Lung (tissue), 12 donors: ENCODE measurements around the gene MEIS2. TPM values are rescaled to one million over a fixed set of nuclear protein-coding genes. Genes with fewer than 3 reads are reported as not detected.

Experiments
- ATAC-seq: fragments of 200-7000 bp; cut with Tn5 transposase; one replicate; pipeline ENCODE4 v1.9.1; 2020; ENCODE audit warnings: moderate number of reproducible peaks; ENCODE audit not compliant: insufficient read depth, low FRiP score
- DNase-seq, 3 donors: peaks; one replicate each; pipeline ENCODE4 v3.0.0-alpha.2; 2013 to 2017
- H3K27ac ChIP-seq, 2 donors: one replicate each; pipeline ENCODE4 v1.5.1; 2013; ENCODE audit warnings: mild to moderate bottlenecking in 2 of 2, moderate library complexity in 2 of 2, control low read depth in 1 of 2, inconsistent platforms in 1 of 2, low read depth in 1 of 2, low read length in 1 of 2
- H3K27me3 ChIP-seq, 3 donors: one replicate each; pipeline ENCODE4 v1.5.1; 2013; ENCODE audit warnings: low read length in 2 of 3; ENCODE audit not compliant: control insufficient read depth in 3 of 3, insufficient read depth in 3 of 3
- H3K36me3 ChIP-seq, 4 donors: one replicate each; pipeline ENCODE4 v1.5.1; 2013; ENCODE audit warnings: low read length in 4 of 4, mild to moderate bottlenecking in 1 of 4, moderate library complexity in 1 of 4; ENCODE audit not compliant: control insufficient read depth in 4 of 4, insufficient read depth in 4 of 4
- H3K4me1 ChIP-seq, 5 donors: one replicate each; pipeline ENCODE4 v1.5.1; 2013; ENCODE audit warnings: low read length in 5 of 5, mild to moderate bottlenecking in 2 of 5, moderate library complexity in 1 of 5; ENCODE audit not compliant: control insufficient read depth in 5 of 5, insufficient read depth in 5 of 5
- H3K4me3 ChIP-seq: one replicate; pipeline ENCODE4 v1.5.1; 2013; ENCODE audit warnings: mild to moderate bottlenecking, control low read depth, moderate library complexity
- H3K9ac ChIP-seq, 2 donors: one replicate each; pipeline ENCODE4 v1.5.1; 2013; ENCODE audit warnings: low read length in 2 of 2, control low read depth in 1 of 2; ENCODE audit not compliant: insufficient read depth in 1 of 2
- H3K9me3 ChIP-seq, 4 donors: one replicate each; pipeline ENCODE4 v1.5.1; 2013; ENCODE audit warnings: low read length in 3 of 4, mild to moderate bottlenecking in 1 of 4, moderate library complexity in 1 of 4; ENCODE audit not compliant: control insufficient read depth in 4 of 4, insufficient read depth in 3 of 4
- WGBS, 2 donors: extraction: QIAGEN DNeasy Blood & Tissue Kit; methylation state at CpG; one replicate each; pipeline ENCODE4 v1.1.7; 2013; 5-methylcytosine and 5-hydroxymethylcytosine counted together
- polyA plus RNA-seq, 2 donors: library from polyadenylated mRNA; stranded (reverse); fragments of 200-250 nt; gene quantifications; one replicate each; pipeline ENCODE4 v1.2.1, GENCODE V29; 2013
- total RNA-seq, 2 donors: library from RNA; depleted of rRNA in 1 of 2; stranded (reverse); fragments of >200 nt in 1 of 2; gene quantifications; one replicate each; pipeline ENCODE4 v1.2.1, GENCODE V29; 2014 to 2021
- TF ChIP-seq, protein P1 (sequence below): IDR thresholded peaks from 2 replicates; pipeline ENCODE4 v1.5.1; 2012; ENCODE audit warnings: mild to moderate bottlenecking; ENCODE audit errors: control extremely low read depth, extremely low read depth
- donor health status: control.
- donor health status: control.
- donor health status: Bipolar disorder and iron deficiency.
- donor health status: healthy.
- donor health status: DM: yes; HTN: yes; CAD: no.

Gene MEIS2
- total and polyA plus RNA-seq, 4 donors: 5.6 to 47.5 (median 13.7) TPM

DNA sequence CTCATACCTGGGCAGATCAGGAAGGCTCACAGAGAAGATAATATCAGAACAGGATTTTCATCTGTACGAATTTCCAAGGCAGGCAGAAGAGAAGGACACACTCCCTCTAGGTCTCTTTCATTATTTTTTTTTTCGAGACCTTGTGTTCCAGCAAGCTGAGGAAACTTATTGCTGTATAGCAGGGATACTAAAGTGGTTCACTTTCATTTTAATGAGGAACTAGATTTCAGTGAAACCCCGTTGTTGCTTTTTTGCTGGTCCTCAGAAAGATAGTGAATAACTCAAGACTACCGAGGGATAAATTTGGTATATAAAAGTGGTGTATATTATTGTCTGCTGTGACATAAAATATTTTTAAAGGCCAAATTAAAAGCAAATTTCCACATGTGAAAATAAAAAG is 24.6 kb downstream of the MEIS2 start:
- Histone ChIP-seq H3K4me3 (no peak overlapping the region), H3K27ac (no peak overlapping the region), H3K4me1 (peaks cover 0 to 22% (median 8%) of the 10 kb centered on the region in 5 donors), H3K9me3 (no peaks in the 10 kb centered on the region), H3K27me3 (no peaks in the 10 kb centered on the region), H3K36me3 (peaks cover 0 to 6% (median 4%) of the 10 kb centered on the region in 4 donors), H3K9ac (no peak overlapping the region)
- TF ChIP-seq, protein P1, sequence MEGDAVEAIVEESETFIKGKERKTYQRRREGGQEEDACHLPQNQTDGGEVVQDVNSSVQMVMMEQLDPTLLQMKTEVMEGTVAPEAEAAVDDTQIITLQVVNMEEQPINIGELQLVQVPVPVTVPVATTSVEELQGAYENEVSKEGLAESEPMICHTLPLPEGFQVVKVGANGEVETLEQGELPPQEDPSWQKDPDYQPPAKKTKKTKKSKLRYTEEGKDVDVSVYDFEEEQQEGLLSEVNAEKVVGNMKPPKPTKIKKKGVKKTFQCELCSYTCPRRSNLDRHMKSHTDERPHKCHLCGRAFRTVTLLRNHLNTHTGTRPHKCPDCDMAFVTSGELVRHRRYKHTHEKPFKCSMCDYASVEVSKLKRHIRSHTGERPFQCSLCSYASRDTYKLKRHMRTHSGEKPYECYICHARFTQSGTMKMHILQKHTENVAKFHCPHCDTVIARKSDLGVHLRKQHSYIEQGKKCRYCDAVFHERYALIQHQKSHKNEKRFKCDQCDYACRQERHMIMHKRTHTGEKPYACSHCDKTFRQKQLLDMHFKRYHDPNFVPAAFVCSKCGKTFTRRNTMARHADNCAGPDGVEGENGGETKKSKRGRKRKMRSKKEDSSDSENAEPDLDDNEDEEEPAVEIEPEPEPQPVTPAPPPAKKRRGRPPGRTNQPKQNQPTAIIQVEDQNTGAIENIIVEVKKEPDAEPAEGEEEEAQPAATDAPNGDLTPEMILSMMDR: no peak
- 89 to 90% methylated on average over 4 of the region's 4 CpGs for WGBS, 2 donors
- DNase-seq: no peak
- ATAC-seq: no peak

DNA sequence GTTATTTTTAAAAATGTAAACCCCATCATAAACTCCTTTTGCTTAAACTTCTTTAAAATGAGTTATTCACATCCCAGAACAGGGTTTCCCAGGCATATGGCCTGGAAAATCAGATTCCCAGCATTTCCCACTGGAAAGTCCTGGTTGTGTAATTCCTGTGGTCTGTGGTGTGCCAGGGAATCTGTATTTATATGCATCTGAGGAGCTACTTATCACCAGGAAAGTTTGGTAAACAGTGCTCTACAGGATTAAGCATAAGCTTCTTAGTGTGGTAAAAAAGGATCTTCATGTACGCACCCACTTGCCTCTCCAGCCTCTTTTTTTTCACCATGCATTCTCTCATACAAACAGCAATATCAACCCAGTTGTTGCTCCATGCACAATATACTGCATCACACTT is 28.2 kb downstream of the MEIS2 start:
- WGBS, 2 donors: 92 to 97% methylated on average over 1 of the region's 1 CpG
- Histone ChIP-seq H3K27me3 (no peaks in the 10 kb centered on the region), H3K9me3 (no peaks in the 10 kb centered on the region), H3K27ac (no peak overlapping the region), H3K9ac (no peak overlapping the region), H3K36me3 (peaks cover 0 to 17% (median 4%) of the 10 kb centered on the region in 4 donors), H3K4me1 (peaks cover 0 to 21% (median 0%) of the 10 kb centered on the region in 5 donors), H3K4me3 (no peak overlapping the region)
- DNase-seq (no peak), ATAC-seq (no peak)
- TF ChIP-seq, protein P1: no peak

DNA sequence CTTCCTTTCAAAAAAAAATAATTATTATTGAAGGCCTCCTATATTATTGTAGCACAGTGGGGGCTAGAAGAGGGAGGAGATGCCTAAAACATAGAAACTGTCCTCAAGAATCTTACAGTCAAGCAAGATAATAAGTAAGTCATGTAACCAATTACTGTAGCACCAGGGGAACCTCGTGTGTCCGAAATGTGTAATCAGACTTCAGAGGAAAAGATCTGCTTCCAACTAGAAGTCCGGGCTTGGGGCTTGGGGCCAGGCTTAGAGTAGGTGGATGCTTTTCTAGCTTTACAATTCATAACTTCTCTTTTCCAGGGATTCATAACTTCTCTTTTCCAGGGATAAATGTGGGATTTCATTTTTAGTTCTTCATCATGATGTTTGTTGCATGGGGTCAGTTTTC is 29.2 kb downstream of the MEIS2 start:
- H3K9me3 ChIP-seq: no peaks in the 10 kb centered on the region
- no peak overlapping the region for H3K27ac ChIP-seq
- H3K4me1 ChIP-seq: peaks cover 0 to 19% (median 0%) of the 10 kb centered on the region in 5 donors
- ATAC-seq (no peak), DNase-seq (no peak)
- H3K4me3 ChIP-seq: no peak overlapping the region
- H3K9ac ChIP-seq: no peak overlapping the region
- 85 to 90% methylated on average over 3 of the region's 3 CpGs for WGBS, 2 donors
- H3K27me3 ChIP-seq: no peaks in the 10 kb centered on the region
- TF ChIP-seq, protein P1: no peak
- peaks cover 0 to 15% (median 5%) of the 10 kb centered on the region in 4 donors for H3K36me3 ChIP-seq

DNA sequence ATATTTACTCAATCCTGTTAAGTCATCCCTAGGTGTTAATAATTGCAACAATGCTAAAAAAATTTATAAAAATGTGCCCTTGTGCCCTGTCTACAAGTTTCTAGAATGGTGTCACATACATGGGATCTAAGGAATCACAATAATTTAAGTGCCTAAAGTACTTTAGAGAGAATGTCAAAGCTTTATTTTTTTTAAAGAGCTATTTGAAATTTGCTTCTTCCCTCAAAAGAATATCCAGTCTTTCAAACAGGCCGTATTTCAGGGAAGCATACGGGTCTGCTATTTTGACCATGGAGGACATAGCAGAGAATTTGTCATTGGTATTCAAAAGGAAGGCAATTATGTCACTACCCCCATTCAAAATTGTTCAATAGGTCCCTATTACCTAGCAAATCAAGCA is 29.7 kb downstream of the MEIS2 start:
- DNase-seq: no peak
- H3K9ac ChIP-seq: no peak overlapping the region
- H3K27me3 ChIP-seq: no peaks in the 10 kb centered on the region
- ATAC-seq: no peak
- 47 to 81% methylated on average over 2 of the region's 2 CpGs for WGBS, 2 donors
- H3K36me3 ChIP-seq: peaks cover 0 to 14% (median 5%) of the 10 kb centered on the region in 4 donors
- no peak overlapping the region for H3K27ac ChIP-seq
- H3K4me1 ChIP-seq: peaks cover 0 to 18% (median 0%) of the 10 kb centered on the region in 5 donors
- no peak overlapping the region for H3K4me3 ChIP-seq
- no peaks in the 10 kb centered on the region for H3K9me3 ChIP-seq
- TF ChIP-seq, protein P1: no peak
